Measurements from ENCODE around the gene ZCCHC7. TPM values are rescaled to one million over a fixed set of nuclear protein-coding genes. Genes with fewer than 3 reads are reported as not detected.

The ZCCHC7 gene
- total and polyA plus RNA-seq, 9 of the 15 experiments (the other 6 are each of a cell fraction or from before 2014, with no cell fraction given), result 34.1 to 68.9 (median 48.8) TPM

DNA sequence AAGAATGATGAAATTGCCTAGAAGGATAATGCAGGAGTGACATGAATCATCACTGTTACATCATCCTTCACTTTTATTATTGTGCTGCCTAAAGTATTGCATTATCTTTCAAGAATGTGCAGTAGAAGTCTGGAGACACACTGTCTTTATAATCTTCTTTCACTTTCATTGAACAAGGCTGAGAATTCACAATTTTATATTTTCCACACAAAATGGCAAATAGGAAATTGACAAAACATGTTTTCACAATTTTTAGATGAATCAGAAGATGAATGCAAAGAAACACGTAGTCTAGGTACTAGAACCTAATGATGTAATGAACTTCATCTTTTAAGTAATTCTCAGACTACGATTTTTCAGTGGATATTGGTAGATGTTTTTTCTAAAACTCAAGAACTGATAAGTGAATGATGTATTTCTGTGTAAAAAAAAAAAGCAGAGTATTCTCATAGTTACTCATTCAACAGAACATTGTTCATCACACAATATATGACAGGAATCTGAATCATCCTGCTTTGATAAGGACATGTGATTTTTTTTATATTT lies 170.6 kb downstream of the ZCCHC7 start (continued):
- TF ChIP-seq, protein P1, sequence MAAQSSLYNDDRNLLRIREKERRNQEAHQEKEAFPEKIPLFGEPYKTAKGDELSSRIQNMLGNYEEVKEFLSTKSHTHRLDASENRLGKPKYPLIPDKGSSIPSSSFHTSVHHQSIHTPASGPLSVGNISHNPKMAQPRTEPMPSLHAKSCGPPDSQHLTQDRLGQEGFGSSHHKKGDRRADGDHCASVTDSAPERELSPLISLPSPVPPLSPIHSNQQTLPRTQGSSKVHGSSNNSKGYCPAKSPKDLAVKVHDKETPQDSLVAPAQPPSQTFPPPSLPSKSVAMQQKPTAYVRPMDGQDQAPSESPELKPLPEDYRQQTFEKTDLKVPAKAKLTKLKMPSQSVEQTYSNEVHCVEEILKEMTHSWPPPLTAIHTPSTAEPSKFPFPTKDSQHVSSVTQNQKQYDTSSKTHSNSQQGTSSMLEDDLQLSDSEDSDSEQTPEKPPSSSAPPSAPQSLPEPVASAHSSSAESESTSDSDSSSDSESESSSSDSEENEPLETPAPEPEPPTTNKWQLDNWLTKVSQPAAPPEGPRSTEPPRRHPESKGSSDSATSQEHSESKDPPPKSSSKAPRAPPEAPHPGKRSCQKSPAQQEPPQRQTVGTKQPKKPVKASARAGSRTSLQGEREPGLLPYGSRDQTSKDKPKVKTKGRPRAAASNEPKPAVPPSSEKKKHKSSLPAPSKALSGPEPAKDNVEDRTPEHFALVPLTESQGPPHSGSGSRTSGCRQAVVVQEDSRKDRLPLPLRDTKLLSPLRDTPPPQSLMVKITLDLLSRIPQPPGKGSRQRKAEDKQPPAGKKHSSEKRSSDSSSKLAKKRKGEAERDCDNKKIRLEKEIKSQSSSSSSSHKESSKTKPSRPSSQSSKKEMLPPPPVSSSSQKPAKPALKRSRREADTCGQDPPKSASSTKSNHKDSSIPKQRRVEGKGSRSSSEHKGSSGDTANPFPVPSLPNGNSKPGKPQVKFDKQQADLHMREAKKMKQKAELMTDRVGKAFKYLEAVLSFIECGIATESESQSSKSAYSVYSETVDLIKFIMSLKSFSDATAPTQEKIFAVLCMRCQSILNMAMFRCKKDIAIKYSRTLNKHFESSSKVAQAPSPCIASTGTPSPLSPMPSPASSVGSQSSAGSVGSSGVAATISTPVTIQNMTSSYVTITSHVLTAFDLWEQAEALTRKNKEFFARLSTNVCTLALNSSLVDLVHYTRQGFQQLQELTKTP (IDR thresholded peaks at IDR 0.05; ENCODE audit: low read depth in 1 of 2, partially characterized antibody in 2 of 2), result peak in 1 of 2 experiments; percentile 22
- TF ChIP-seq ZEB2 (IDR thresholded peaks at IDR 0.05), result 0 out of 2 replicates have a peak, but pooled peaks have one; percentile 34
- peak; percentile 26; the same call in 1 of the 2 replicates for TF ChIP-seq C11orf30 (IDR thresholded peaks at IDR 0.05; ENCODE audit: low read depth)
- TF ChIP-seq ZNF133 (CRISPR knock-in tag; IDR thresholded peaks at IDR 0.05), result no peak
- peak; percentile 57; the same call in 1 of the 2 replicates for TF ChIP-seq ZNF175 (CRISPR knock-in tag; IDR thresholded peaks at IDR 0.05; ENCODE audit: low read depth)
- no peak for TF ChIP-seq ZNF232 (CRISPR knock-in tag; IDR thresholded peaks at IDR 0.05)
- peak; percentile 19; the same call in 1 of the 2 replicates for TF ChIP-seq CTBP1 (IDR thresholded peaks at IDR 0.05; ENCODE audit: borderline replicate concordance)
- peak; percentile 49; the same call in 1 of the 2 replicates for TF ChIP-seq ZNF584 (CRISPR knock-in tag; IDR thresholded peaks at IDR 0.05; ENCODE audit: low read depth)
- no peak for TF ChIP-seq NR3C1 (CRISPR knock-in tag; IDR thresholded peaks at IDR 0.05)
- TF ChIP-seq, protein P2, sequence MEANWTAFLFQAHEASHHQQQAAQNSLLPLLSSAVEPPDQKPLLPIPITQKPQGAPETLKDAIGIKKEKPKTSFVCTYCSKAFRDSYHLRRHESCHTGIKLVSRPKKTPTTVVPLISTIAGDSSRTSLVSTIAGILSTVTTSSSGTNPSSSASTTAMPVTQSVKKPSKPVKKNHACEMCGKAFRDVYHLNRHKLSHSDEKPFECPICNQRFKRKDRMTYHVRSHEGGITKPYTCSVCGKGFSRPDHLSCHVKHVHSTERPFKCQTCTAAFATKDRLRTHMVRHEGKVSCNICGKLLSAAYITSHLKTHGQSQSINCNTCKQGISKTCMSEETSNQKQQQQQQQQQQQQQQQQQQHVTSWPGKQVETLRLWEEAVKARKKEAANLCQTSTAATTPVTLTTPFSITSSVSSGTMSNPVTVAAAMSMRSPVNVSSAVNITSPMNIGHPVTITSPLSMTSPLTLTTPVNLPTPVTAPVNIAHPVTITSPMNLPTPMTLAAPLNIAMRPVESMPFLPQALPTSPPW (CRISPR knock-in tag; IDR thresholded peaks at IDR 0.05), result 0 out of 2 replicates have a peak, but pooled peaks have one; percentile 4
- TF ChIP-seq, protein P3, sequence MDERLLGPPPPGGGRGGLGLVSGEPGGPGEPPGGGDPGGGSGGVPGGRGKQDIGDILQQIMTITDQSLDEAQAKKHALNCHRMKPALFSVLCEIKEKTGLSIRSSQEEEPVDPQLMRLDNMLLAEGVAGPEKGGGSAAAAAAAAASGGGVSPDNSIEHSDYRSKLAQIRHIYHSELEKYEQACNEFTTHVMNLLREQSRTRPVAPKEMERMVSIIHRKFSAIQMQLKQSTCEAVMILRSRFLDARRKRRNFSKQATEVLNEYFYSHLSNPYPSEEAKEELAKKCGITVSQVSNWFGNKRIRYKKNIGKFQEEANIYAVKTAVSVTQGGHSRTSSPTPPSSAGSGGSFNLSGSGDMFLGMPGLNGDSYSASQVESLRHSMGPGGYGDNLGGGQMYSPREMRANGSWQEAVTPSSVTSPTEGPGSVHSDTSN (CRISPR knock-in tag; IDR thresholded peaks at IDR 0.05; ENCODE audit: low read depth), result no peak
- TF ChIP-seq, protein P3 (tag; conservative IDR thresholded peaks at IDR 0.05; ENCODE audit: low read depth), result peak; percentile 66
- TF ChIP-seq, protein P4, sequence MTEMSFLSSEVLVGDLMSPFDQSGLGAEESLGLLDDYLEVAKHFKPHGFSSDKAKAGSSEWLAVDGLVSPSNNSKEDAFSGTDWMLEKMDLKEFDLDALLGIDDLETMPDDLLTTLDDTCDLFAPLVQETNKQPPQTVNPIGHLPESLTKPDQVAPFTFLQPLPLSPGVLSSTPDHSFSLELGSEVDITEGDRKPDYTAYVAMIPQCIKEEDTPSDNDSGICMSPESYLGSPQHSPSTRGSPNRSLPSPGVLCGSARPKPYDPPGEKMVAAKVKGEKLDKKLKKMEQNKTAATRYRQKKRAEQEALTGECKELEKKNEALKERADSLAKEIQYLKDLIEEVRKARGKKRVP (CRISPR knock-in tag; IDR thresholded peaks at IDR 0.05), result peak; percentile 79
- no peak for TF ChIP-seq ZFP36 (IDR thresholded peaks at IDR 0.05; ENCODE audit: low read depth, low read length, partially characterized antibody)
- TF ChIP-seq POLR2H (tag; IDR thresholded peaks at IDR 0.05; ENCODE audit: low read depth), result peak; percentile 81
- peak; percentile 19; the same call in 1 of the 2 replicates for TF ChIP-seq CREM (IDR thresholded peaks at IDR 0.05; ENCODE audit: low read depth)
